HG03565 (cell line): ENCODE data around the gene PXDC1.
"Not testable (repeated sequence)": the region's sequence is repeated elsewhere in the genome, so short reads cannot be mapped to it uniquely, and the experiment has no call there.

Experiments used
- ATAC-seq: cut with Tn5 transposase; IDR thresholded peaks from one replicate; pipeline ENCODE4 v1.9.1; 2021; ENCODE audit warnings: mild to moderate bottlenecking, moderate library complexity; ENCODE audit not compliant: unreplicated experiment

The PXDC1 gene

GRCh38 chr6:3737149-3737830, 14.2 kb downstream of the PXDC1 start:
- ATAC-seq: no peak

DNA sequence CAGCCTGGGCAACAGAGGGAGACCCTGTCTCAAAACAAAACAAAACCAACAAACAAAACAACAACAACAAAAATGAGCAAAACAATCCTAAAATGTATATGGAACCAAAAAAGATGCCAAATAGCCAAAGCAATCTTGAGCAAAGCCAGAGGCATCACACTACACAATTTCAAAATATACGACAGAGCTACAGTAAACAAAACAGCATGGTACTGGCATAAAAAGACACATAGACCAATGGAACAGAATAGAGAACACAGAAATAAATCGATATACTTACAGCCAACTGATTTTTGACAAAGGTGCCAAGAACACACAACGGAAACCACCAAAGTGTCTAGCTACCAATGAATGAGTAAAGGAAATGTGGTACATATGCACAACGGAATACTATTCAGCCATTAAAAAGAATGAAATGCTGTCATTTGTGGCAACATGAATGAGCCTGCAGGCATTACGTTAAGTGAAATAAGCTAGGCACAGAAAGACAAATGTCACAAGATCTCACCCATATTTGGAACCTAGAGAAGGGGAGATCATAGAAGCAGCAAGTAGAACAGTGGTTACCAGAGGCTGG, 16.4 kb downstream of the PXDC1 start:
- ATAC-seq: no peak

DNA sequence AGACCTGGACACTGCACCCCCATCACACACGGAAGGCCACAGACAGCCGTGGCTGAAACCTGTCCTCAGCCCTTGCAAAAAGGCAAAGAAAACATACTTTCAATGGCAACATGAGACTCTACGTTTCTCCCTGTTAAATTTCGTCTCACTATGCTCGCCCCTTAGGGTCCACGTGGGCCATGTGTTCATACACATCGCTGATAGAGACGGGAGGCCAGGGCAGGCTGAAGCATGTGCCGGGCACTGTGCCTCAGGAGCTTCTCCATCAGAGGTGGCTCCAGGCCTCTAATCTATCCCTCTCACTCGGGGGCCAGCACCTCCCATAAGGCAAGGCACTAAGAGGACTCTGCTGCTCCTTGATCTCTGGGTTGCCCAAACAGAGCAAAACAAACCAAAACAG, 17.5 kb downstream of the PXDC1 start:
- no peak for ATAC-seq

GRCh38 chr6:3733321-3733925, 18.1 kb downstream of the PXDC1 start:
- no peak for ATAC-seq

DNA sequence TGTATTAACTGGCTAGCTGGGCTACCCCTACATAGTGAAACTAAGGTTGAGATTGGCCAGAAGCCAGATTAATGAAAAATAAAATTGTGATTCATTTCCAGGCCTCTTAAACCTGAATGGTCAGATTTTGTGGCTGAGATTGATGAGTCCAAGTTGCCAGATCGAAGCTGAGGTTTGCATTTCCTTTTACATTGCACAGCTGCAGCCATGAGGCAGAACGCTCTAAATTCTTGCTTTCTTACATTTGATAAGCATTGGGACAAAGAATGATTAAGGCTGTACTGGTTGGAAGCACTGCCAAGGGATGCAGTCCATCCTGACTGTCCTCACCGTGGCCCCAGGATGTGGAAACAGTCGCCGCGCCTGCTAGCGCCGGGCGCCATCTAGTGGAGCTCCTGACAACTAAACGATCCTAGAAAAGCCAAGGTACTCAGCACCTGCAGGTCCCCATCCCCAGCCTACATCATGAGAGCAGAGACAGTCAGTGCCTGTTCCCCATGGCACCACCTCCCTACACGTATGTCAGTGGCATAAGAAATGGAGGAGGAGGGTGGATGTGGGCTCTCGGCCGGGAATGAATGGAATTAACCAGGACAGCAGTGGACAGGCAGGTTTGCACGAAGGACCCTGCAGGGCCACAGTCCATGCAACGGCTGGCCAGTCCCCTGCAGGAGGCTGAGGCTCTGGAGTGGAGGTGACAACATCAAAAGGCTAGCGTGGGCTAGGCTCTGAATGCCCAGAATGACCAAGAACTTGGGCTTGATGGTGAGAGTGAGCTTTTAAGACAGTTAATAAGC, 19.0 kb downstream of the PXDC1 start:
- ATAC-seq: no peak

DNA sequence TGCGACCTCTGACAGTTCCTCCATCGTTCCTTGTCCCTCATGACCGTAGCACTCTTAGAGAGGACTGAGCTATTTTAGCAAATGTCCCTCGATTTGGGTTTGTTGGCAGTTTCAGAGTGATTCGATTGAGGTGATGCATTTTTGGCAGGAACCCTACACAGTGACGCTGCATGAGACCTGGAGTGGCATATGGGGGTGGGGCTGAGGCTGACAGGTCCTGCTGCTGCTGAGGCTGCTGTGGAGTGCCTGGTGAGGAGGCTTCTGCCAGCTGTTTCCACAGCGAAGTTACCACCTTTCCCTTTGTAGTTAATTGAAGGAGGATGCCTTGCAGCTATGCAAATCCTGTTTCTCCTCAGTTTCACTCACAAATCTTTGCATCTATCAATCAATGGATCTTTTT, 19.8 kb downstream of the PXDC1 start:
- no peak for ATAC-seq

- no peak for ATAC-seq
Measured at GRCh38 chr6:3729603-3730344, 21.7 kb downstream of the PXDC1 start.

DNA sequence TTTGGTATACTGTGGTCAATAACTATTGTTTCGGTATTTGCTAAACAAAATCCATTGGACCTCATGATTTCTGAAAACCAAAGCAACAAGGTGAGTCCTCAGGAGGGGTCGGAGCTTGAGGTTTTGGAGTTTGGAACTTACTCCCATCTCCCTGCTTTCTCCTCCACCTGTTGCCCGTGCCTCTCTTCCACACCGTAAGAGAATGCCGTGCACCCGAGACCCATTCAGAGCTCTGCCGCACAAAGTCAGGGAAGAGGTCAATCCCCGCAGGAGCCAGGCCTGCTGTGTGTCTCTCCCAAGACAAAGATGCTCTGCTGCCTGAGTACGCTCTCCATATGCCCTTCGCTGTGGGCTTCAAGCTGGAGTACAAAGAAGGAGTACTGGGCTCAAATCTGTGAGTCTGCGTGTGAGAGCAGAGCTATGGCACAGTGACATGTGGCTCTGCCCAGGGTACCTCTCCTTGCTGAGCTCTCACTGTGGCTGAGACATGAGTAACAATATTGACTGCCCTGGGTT, 23.9 kb downstream of the PXDC1 start:
- ATAC-seq: no peak

GRCh38 chr6:3727036-3727435, 24.5 kb downstream of the PXDC1 start:
- no peak for ATAC-seq

- ATAC-seq: no peak
Measured at GRCh38 chr6:3726421-3726820, 25.1 kb downstream of the PXDC1 start.

GRCh38 chr6:3725145-3726047, 26.1 kb downstream of the PXDC1 start:
- no peak for ATAC-seq

- ATAC-seq: no peak
Measured at GRCh38 chr6:3724451-3725144, 26.9 kb downstream of the PXDC1 start.

DNA sequence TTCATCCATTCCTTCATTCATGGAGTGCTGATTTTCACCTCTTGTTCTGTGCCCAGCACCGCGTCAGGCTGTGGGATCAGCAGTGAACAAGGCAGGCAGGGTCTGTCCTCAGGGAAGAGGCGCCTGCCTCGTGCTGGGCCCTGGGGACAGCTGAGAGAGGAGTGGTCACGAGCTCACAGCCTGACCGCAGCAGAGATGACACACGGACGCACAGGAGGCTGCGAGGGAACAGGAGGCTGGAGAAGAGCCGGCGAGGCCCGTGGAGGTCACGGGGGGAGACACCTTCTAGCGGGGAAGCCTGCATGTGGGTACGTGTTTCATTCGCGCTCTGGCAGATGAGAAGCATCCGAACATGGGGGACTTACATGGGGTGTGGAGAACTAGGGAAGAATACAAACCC, 27.5 kb downstream of the PXDC1 start:
- no peak for ATAC-seq

DNA sequence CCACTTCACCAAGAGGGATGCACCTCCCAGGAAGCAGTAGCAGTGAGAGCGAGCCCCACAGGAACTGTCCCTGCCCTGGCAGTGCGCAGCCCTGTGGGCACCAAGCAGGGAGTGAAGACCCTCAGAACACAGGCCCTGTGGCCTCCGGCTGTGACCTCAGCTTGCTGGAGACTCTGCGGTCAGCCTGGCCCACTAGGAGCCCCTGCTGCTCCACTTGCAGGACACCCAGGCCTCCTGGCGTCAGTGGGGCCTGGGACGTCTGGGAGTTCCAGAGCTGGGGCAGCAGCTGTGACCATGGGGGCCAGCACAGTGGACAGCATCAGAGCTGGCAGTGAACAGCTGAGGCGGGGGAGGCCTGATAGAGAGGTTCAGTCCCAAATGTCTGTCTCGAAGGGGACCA, 28.3 kb downstream of the PXDC1 start:
- ATAC-seq: no peak

DNA sequence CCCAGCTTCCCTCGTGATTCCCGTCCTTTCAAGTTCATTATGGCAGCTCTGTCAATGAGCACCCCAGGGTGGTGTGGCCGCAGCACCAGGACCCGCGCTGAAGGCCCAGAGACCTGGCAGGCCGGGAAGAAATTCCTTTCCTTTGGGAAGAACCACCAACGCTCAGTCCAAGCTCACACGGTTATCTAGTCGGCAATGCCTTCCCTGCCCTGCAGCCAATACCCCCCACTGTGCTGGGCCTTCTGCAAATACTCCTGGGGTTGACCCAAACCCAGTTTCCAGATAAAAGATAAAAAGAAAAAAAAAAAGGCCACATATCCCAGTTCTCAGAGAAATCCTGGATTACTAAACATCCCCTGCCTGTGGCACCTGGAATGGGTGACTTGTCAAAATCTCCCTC, 28.7 kb downstream of the PXDC1 start:
- no peak for ATAC-seq

DNA sequence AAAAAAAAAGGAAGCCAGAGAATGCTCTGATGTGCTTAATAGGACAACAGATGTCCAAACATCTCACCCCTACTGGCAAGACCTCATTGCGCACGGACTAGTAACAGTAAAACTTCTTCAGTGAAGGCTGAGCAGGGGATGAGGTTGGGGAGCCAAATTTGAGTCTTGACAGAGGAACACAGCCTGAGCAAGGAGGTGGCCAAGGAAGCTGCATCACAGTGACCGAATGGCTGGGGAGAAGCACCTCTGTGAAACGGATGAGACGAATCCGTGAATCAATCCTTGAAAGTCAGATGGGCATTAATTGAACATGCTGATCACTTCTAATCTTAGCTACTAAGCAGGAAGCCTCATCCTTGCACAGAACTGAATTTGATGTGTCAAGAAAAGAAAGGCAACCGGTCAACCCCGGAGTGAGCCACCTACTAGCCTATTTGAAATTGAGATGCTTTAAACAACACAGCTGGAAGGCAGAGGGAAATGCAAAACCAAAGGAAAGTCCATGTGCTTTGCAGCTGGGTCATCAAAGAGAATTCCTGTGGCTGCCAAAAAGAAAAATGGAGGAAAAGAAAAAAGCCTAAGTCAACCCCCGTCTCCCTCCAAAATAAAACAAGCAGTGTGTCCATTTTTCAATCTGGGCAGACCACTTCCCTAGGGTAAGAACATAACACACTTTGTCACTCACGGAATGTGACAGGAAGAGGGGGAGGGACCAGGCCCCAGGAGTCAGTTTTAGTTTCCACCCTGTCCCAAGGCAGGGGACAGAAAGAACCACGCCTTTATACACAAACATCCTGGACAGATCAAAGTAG, 29.5 kb downstream of the PXDC1 start:
- no peak for ATAC-seq

- not testable (repeated sequence) for ATAC-seq
Measured at GRCh38 chr6:3720770-3721169, 30.7 kb downstream of the PXDC1 start.
